K562 (cell line): Measurements from ENCODE around the gene CREBL2. TPM values are rescaled to one million over a fixed set of nuclear protein-coding genes. Genes with fewer than 3 reads are reported as not detected.

Experiments used
- ADNP ChIP-seq: fragments of 200-800 bp; sonication (Bioruptor generic); IDR thresholded peaks from 2 replicates; pipeline ENCODE4 v1.6.1; 2016; ENCODE audit warnings: missing genetic modification characterization, missing compliant biosample characterization
- CBX3 ChIP-seq, 2 experiments: IDR thresholded peaks; 1 replicate in 1 of 2; 2 replicates in 1 of 2; pipeline ENCODE4 v1.6.1; 2012; ENCODE audit warnings: inconsistent platforms in 2 of 2, low read length in 2 of 2, borderline replicate concordance in 1 of 2, control low read depth in 1 of 2
- DDX20 ChIP-seq: fragments of 450-650 bp; IDR thresholded peaks from 2 replicates; pipeline ENCODE4 v1.6.1; 2016; ENCODE audit warnings: missing genetic modification characterization, low read depth, mild to moderate bottlenecking, missing compliant biosample characterization, moderate library complexity
- DPF2 ChIP-seq: fragments of 450-650 bp; IDR thresholded peaks from 2 replicates; pipeline ENCODE4 v1.6.1; 2016
- FIP1L1 ChIP-seq: fragments of 200-400 bp; formaldehyde crosslinking; IDR thresholded peaks from 2 replicates; pipeline ENCODE4 v1.6.1; 2018; ENCODE audit warnings: mild to moderate bottlenecking, low read depth, low read length; ENCODE audit not compliant: poor library complexity, severe bottlenecking
- GABPB2 ChIP-seq: fragments of 250-450 bp; sonication (Bioruptor Pico); conservative IDR thresholded peaks from 2 replicates; pipeline ENCODE4 v1.5.1; 2021; ENCODE audit warnings: mild to moderate bottlenecking
- HOXB6 ChIP-seq: fragments of 250-450 bp; sonication (Bioruptor Pico); IDR thresholded peaks from 2 replicates; pipeline ENCODE4 v1.5.1; 2022; ENCODE audit warnings: mild to moderate bottlenecking, borderline replicate concordance
- LARP7 ChIP-seq: fragments of 450-650 bp; IDR thresholded peaks from 2 replicates; pipeline ENCODE4 v1.6.1; 2016
- MNT ChIP-seq, 2 experiments: fragments of 450-650 bp; conservative IDR thresholded peaks; 2 replicates each; pipeline ENCODE4 v1.6.1; 2017; ENCODE audit warnings: mild to moderate bottlenecking in 2 of 2, moderate library complexity in 2 of 2
- MTA1 ChIP-seq: fragments of 450-650 bp; IDR thresholded peaks from 2 replicates; pipeline ENCODE4 v1.6.1; 2017; ENCODE audit warnings: borderline replicate concordance
- MTA3 ChIP-seq: fragments of 450-650 bp; formaldehyde crosslinking; IDR thresholded peaks from 2 replicates; pipeline ENCODE4 v1.6.1; 2017; ENCODE audit warnings: mild to moderate bottlenecking, borderline replicate concordance
- NFRKB ChIP-seq: fragments of 450-650 bp; IDR thresholded peaks from 2 replicates; pipeline ENCODE4 v1.6.1; 2016; ENCODE audit warnings: low read depth
- NR1H2 ChIP-seq: sonication (generic); formaldehyde crosslinking; IDR thresholded peaks from 2 replicates; pipeline ENCODE4 v1.4.0; 2020; ENCODE audit warnings: mild to moderate bottlenecking, missing genetic modification reagents
- PBX2 ChIP-seq, 2 experiments: IDR thresholded peaks in 1 of 2; conservative IDR thresholded peaks in 1 of 2; 2 replicates each; pipeline ENCODE4 v1.6.1; 2016; ENCODE audit warnings: low read depth in 2 of 2, mild to moderate bottlenecking in 1 of 2, missing compliant biosample characterization in 1 of 2, missing genetic modification characterization in 1 of 2, moderate library complexity in 1 of 2
- POLR2AphosphoS5 ChIP-seq: IDR thresholded peaks from 2 replicates; pipeline ENCODE4 v1.6.1; 2011; ENCODE audit warnings: mild to moderate bottlenecking, low read depth, low read length, moderate library complexity; ENCODE audit not compliant: control insufficient read depth, insufficient read depth
- POLR2B ChIP-seq: fragments of 450-650 bp; IDR thresholded peaks from 2 replicates; pipeline ENCODE4 v1.6.1; 2018; ENCODE audit warnings: low read depth; ENCODE audit not compliant: partially characterized antibody
- POLR2H ChIP-seq: IDR thresholded peaks from 2 replicates; pipeline ENCODE4 v1.6.1; 2016; ENCODE audit warnings: missing genetic modification characterization, low read depth, mild to moderate bottlenecking, control low read depth, missing compliant biosample characterization, moderate library complexity
- SNRNP70 ChIP-seq: fragments of 200-400 bp; formaldehyde crosslinking; optimal IDR thresholded peaks from 2 replicates; pipeline ENCODE3; 2017; ENCODE audit warnings: low read depth, low read length
- SRSF3 ChIP-seq: fragments of 200-400 bp; formaldehyde crosslinking; IDR thresholded peaks from 2 replicates; pipeline ENCODE4 v1.6.1; 2016; ENCODE audit warnings: mild to moderate bottlenecking, low read length, moderate library complexity; ENCODE audit not compliant: insufficient read depth
- XRCC5 ChIP-seq: fragments of 200-400 bp; formaldehyde crosslinking; IDR thresholded peaks from 2 replicates; pipeline ENCODE4 v1.6.1; 2017; ENCODE audit warnings: low read depth, mild to moderate bottlenecking, low read length
- ZNF217 ChIP-seq: sonication (generic); formaldehyde crosslinking; IDR thresholded peaks from 2 replicates; pipeline ENCODE4 v1.8.0; 2022; ENCODE audit warnings: mild to moderate bottlenecking, missing genetic modification reagents
- polyA plus RNA-seq, 8 experiments: library from polyadenylated mRNA; depleted of rRNA in 4 of 8; stranded (reverse) in 5 of 8; unstranded in 3 of 8; fragments of >200 nt; fragmentation: Nextera tagmentation in 2 of 8; fragmentation: Illumina TruSeq in 1 of 8; extraction: Ambion mirVana in 2 of 8; extraction: Trizol in 1 of 8; gene quantifications; 2 replicates each; pipeline versions ENCODE4 v1.2.1 to v1.2.3, GENCODE V29; 2011 to 2014; ENCODE audit warnings: inconsistent platforms in 1 of 8, missing spikeins in 1 of 8
- total RNA-seq, 7 experiments: library from RNA; depleted of rRNA in 6 of 7; stranded (reverse); fragments of >200 nt in 6 of 7; fragmentation: Illumina TruSeq in 2 of 7; extraction: Trizol in 2 of 7; gene quantifications; 2 replicates each; pipeline versions ENCODE4 v1.2.1 to v1.2.3, GENCODE V29; 2011 to 2021; ENCODE audit warnings: low replicate concordance in 1 of 7
- TF ChIP-seq, protein P1 (sequence below): fragments of 450-650 bp; formaldehyde crosslinking; IDR thresholded peaks from 2 replicates; pipeline ENCODE4 v1.4.0; 2020; ENCODE audit warnings: mild to moderate bottlenecking, moderate library complexity

CREBL2 gene
- total and polyA plus RNA-seq, 9 of the 15 experiments (the other 6 are each of a cell fraction or from before 2014, with no cell fraction given), result 1.7 to 7.3 (median 5.2) TPM

GRCh38 chr12:12611512-12612306 lies at the start of gene CREBL2 (continued):
- TF ChIP-seq HOXB6 (CRISPR knock-in tag) (no peak), PBX2 (CRISPR knock-in tag; IDR thresholded peaks at IDR 0.05; ENCODE audit: low read depth) (no peak), PBX2 (tag; conservative IDR thresholded peaks at IDR 0.05; ENCODE audit: low read depth) (0 out of 2 replicates have a peak, but pooled peaks have one; percentile 7), DPF2 (no peak), XRCC5 (no peak; the same call in 1 of the 2 replicates), POLR2H (tag) (peak; percentile 82), MNT (conservative IDR thresholded peaks at IDR 0.05) (peak; percentile 80 to 89), POLR2B (peak; percentile 64), NFRKB (peak; percentile 75; the same call in 1 of the 2 replicates), CBX3 (IDR thresholded peaks at IDR 0.05; ENCODE audit: borderline replicate concordance in 1 of 2, low read length in 2 of 2) (0 out of 3 replicates have a peak, but pooled peaks of 1 of the 2 experiments have one; percentile 23), SNRNP70 (no peak), ZNF217 (CRISPR knock-in tag) (no peak), LARP7 (no peak), SRSF3 (no peak), DDX20 (tag) (no peak), ADNP (no peak), GABPB2 (CRISPR knock-in tag) (no peak), NR1H2 (CRISPR knock-in tag) (no peak), MTA3 (peak; percentile 99), FIP1L1 (no peak), MTA1 (no peak), POLR2AphosphoS5 (peak; percentile 35; the same call in 1 of the 2 replicates)
- TF ChIP-seq, protein P1, sequence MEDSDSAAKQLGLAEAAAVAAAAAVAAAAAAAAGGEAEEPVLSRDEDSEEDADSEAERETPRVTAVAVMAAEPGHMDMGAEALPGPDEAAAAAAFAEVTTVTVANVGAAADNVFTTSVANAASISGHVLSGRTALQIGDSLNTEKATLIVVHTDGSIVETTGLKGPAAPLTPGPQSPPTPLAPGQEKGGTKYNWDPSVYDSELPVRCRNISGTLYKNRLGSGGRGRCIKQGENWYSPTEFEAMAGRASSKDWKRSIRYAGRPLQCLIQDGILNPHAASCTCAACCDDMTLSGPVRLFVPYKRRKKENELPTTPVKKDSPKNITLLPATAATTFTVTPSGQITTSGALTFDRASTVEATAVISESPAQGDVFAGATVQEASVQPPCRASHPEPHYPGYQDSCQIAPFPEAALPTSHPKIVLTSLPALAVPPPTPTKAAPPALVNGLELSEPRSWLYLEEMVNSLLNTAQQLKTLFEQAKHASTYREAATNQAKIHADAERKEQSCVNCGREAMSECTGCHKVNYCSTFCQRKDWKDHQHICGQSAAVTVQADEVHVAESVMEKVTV (CRISPR knock-in tag), result no peak
